ENCODE data around the gene PCSK5. TPM values are rescaled to one million over a fixed set of nuclear protein-coding genes. Genes with fewer than 3 reads are reported as not detected.
"Not testable (repeated sequence)": the region's sequence is repeated elsewhere in the genome, so short reads cannot be mapped to it uniquely, and the experiment has no call there.

The PCSK5 gene
- total RNA-seq, 4 donors from 2014 or later = 6.5 to 24.3 (median 12.4) TPM

DNA sequence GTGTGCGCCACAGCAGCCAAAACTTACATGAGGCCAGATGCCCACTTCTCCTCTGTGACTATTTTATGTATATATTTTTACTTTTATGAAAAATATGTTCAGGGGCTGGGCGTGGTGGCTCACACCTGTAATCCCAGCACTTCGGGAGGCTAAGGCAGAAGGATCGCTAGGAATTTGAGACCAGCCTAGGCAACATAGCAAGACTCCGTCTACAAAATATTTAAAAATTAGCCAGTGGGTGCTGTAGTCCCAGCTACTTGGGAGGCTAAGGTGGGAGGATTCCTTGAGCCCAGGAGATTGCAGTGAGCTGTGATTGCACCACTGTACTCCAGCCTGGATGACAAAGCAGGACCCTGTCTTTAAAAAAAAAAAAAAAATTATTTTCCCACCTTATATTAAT lies 420.5 kb downstream of the PCSK5 start:
- no peak for DNase-seq
- Histone ChIP-seq H3K27ac (no peak overlapping the region), H3K27me3 (no peaks in the 10 kb centered on the region), H3K4me1 (no peaks in the 10 kb centered on the region), H3K4me3 (no peak overlapping the region), H3K9me3 (no peaks in the 10 kb centered on the region), H3K36me3 (no peaks in the 10 kb centered on the region)
- TF ChIP-seq POLR2A (IDR thresholded peaks at IDR 0.05) = no peak
- no peak for TF ChIP-seq CTCF (IDR thresholded peaks at IDR 0.05)
- intact Hi-C loops (cut with DNase I; ENCODE audit: low total_unique reads) = no loop called here

DNA sequence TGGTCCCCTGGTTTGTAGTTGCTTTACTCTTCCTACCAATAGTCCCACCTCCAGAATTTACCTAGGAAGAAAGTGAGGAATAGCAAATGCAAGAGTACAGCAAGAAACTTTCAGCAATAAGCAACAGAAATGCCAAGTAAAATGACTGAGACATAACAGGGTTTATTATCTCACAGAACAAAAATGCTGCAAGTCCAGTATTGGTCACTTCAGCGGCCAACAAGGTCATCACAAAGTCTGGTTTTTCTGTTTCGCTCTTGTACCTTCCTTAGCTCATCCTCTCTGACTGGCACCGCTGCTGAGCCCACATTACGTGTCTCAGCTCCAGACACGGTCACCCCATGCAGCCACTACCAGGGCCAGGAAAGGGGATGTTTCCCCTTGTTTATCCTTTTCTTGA lies 421.1 kb downstream of the PCSK5 start:
- intact Hi-C loops (cut with DNase I; ENCODE audit: low total_unique reads) = no loop called here
- Histone ChIP-seq H3K27ac (no peak overlapping the region), H3K9me3 (no peaks in the 10 kb centered on the region), H3K27me3 (no peaks in the 10 kb centered on the region), H3K4me1 (no peaks in the 10 kb centered on the region), H3K4me3 (no peak overlapping the region), H3K36me3 (no peaks in the 10 kb centered on the region)
- TF ChIP-seq CTCF (IDR thresholded peaks at IDR 0.05) (no peak), POLR2A (IDR thresholded peaks at IDR 0.05) (no peak)
- DNase-seq = no peak

DNA sequence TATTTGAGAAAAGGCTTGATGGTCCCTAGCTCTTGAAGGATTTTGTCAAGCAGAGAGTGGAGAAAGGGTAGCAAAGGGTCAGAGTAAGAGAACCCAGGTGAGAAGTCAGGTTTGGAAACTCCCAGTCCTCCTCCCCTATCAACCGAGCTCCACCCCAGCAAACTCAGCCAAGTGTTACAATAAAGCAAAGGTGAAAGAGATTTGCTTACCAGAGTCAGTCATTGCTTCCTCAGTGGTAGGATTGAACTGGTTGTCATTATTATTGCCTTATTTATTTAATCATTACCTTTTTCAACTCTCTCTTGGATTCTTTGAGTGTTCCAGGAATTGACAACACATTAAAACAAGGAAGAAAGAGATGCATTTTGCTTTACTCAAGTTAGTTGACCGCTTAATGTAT lies 423.3 kb downstream of the PCSK5 start:
- Histone ChIP-seq H3K4me1 (no peaks in the 10 kb centered on the region), H3K36me3 (no peaks in the 10 kb centered on the region), H3K27ac (no peak overlapping the region), H3K27me3 (no peaks in the 10 kb centered on the region), H3K9me3 (no peaks in the 10 kb centered on the region), H3K4me3 (no peak overlapping the region)
- DNase-seq = no peak
- intact Hi-C loops (cut with DNase I; ENCODE audit: low total_unique reads) = no loop called here
- TF ChIP-seq CTCF (IDR thresholded peaks at IDR 0.05) (no peak), POLR2A (IDR thresholded peaks at IDR 0.05) (no peak)

DNA sequence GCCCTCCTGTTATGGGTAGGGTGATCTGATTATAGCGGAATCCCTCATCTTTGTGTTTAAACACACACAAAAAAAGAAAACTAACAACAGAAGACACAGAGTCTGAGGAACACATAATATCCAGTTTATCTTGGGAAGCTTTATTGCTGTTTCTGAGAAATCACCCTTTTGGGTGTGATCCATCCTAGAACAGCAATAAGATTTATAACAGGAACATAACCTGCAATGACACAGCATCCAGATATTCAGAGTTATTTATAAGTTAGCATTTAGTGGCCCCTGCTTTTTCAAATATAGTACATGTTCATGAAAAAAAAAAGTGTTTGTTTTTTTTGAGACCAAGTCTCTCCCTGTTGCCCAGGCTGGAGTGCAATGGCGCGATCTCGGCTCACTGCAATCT lies 423.8 kb downstream of the PCSK5 start:
- intact Hi-C loops (cut with DNase I; ENCODE audit: low total_unique reads) = no loop called here
- no peak overlapping the region for H3K4me3 ChIP-seq
- TF ChIP-seq POLR2A (IDR thresholded peaks at IDR 0.05) = no peak
- TF ChIP-seq CTCF (IDR thresholded peaks at IDR 0.05) = no peak
- H3K9me3 ChIP-seq = no peaks in the 10 kb centered on the region
- no peak for DNase-seq
- no peaks in the 10 kb centered on the region for H3K27me3 ChIP-seq
- no peaks in the 10 kb centered on the region for H3K36me3 ChIP-seq
- no peaks in the 10 kb centered on the region for H3K4me1 ChIP-seq
- H3K27ac ChIP-seq = no peak overlapping the region

DNA sequence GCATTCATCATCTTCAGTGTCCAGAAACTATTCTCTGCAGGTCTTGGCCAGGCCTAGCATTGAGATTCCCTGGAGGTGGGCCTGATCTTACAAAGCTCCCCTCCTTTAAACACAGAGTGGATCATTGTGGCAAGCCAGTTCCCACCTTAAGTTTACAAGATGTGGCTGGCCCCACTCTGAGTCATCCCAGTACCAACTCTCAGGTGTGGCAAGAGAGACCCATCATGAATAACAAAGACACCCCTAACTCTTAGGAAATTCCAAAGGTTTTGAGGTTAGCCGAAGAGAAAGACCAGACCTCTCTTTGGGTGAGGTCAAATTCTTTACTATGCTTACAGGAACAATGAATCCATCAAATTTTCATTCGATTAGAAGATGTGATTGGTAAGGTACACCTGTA lies 425.6 kb downstream of the PCSK5 start:
- intact Hi-C loops (cut with DNase I; ENCODE audit: low total_unique reads) = no loop called here
- no peaks in the 10 kb centered on the region for H3K4me1 ChIP-seq
- no peaks in the 10 kb centered on the region for H3K27me3 ChIP-seq
- H3K36me3 ChIP-seq = no peaks in the 10 kb centered on the region
- H3K9me3 ChIP-seq = no peaks in the 10 kb centered on the region
- no peak for TF ChIP-seq CTCF (IDR thresholded peaks at IDR 0.05)
- no peak for TF ChIP-seq POLR2A (IDR thresholded peaks at IDR 0.05)
- no peak for DNase-seq
- H3K27ac ChIP-seq = no peak overlapping the region
- H3K4me3 ChIP-seq = no peak overlapping the region

DNA sequence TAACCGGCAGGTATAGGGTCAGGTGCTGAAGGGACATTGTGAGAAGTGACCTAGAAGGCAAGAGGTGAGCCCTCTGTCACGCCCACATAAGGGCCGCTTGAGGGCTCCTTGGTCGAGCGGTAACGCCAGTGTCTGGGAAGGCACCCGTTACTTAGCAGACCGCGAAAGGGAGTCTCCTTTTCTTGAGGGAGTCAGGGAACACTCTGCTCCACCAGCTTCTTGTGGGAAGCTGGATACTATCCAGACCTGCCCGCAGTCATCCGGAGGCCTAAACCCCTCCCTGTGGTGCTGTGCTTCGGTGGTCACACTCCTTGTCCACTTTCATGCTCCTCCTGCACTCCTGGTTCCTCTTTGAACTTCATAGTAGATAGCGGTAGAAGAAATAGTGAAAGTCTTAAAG lies 429.0 kb downstream of the PCSK5 start:
- H3K27me3 ChIP-seq; H3K9me3 ChIP-seq; H3K4me3 ChIP-seq; H3K27ac ChIP-seq; H3K36me3 ChIP-seq; H3K4me1 ChIP-seq; intact Hi-C loops (cut with DNase I; ENCODE audit: low total_unique reads); DNase-seq: not testable (repeated sequence)
